Measurements from ENCODE around the gene SNCAIP. TPM values are rescaled to one million over a fixed set of nuclear protein-coding genes. Genes with fewer than 3 reads are reported as not detected.
"Not testable (repeated sequence)": the region's sequence is repeated elsewhere in the genome, so short reads cannot be mapped to it uniquely, and the experiment has no call there.

Gene SNCAIP
- total RNA-seq, 1 donor from 2014 or later, result 8.1 TPM

DNA sequence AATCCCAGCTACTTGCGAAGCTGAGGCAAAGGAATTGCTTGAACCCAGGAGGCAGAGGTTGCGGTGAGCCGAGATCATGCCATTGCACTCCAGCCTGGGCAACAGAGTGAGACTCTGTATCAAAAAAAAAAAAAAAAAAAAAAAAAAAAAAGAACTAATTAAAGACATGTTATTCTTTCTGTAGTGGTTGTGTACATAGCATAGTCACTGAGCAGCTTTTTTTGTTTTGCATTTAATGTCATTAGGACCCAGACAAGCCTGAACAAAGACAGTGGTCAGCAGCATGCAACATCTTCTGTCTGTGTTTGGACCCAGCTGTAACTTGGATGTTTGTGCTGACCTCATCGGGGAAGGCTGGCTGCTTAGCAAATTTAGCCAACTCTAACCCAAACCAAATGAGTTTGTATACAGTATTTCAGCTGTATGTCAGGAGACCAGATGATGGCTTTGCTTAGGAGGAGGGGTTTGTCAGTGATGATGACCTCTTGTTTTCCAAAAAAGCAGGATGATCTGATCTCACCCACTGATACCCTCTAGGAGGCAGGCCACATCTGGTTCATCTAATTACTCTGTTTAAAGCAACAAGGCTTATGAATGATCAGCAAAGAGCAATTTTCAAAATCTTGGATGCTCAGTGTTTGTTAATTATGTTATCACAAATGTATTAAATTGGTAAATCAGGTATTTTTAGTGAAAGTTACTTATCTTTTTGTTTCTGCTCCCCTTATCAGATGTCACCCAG, 39.5 kb downstream of the SNCAIP start:
- no peak for ATAC-seq
- DNase-seq (ENCODE audit: low spot score), result no peak

DNA sequence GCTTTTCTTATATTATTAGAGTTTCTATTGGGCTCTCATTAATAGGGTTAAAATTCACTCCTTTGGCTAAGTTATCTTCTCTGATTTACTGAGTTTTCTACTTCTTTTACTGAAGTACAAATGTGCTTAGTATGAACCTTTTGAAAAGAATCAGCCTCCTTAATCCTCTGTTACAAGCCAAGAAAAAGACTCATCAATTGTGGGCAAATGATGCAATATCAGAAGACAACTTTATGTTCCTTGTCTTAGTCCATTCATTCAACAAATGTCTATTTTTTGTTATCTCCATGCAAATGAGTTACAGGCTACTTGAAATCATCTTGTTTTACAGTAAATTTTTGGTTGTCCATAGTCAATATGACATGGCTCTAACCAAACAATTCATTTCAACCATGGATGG, 40.3 kb downstream of the SNCAIP start:
- DNase-seq (ENCODE audit: low spot score), result no peak
- intact Hi-C loops (cut with DNase I), result no loop called here
- ATAC-seq, result peak; percentile 70

More for the DNA sequence above, 39.5 kb downstream of the SNCAIP start:
- intact Hi-C loops (cut with DNase I), result no loop called here

GRCh38 chr5:122353361-122353760, 41.3 kb downstream of the SNCAIP start:
- ATAC-seq; DNase-seq (ENCODE audit: low spot score); intact Hi-C loops (cut with DNase I): not testable (repeated sequence)

DNA sequence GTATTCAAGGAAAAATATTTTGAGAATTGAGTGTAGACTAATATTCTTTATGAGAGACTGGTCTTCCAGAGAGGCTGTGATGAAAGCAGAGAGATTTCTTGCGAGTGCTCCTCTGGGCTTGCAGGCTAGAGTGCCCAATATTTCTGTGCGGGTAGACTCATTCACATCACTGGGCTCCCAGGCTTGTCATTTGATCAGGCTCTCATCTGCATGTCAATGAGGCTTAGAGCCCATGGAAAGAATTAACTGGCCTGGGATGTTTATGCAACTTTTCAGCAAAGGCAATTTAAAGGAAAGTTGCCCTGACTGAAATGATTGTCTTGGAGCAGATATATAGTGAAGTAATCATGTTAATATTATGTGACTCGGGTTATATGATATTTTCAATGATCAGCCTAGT, 42.3 kb downstream of the SNCAIP start:
- ATAC-seq (no peak), DNase-seq (ENCODE audit: low spot score) (no peak)
- intact Hi-C loops (cut with DNase I), result no loop called here

GRCh38 chr5:122355324-122355723, 43.3 kb downstream of the SNCAIP start:
- ATAC-seq (no peak), DNase-seq (ENCODE audit: low spot score) (no peak)
- intact Hi-C loops (cut with DNase I), result no loop called here

DNA sequence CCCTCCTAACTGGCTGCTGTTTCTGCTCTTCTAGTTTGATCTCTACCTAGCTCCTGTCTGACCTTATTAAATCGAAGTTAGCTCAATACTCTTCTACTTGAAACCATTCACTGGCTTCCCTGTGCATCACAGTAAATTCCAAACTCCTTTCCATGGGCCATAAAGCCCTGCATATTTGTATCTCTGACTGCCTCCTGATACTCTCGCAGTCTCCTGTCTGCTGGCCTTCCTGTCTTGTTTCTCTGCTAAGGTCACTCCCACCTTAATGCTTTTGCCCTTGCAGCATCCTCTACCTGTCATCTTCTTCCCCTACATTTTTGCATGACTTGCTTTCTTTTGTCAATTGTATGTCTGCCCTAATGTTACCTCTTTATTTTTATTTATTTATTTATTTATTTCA, 44.8 kb downstream of the SNCAIP start:
- ATAC-seq (no peak), DNase-seq (ENCODE audit: low spot score) (no peak)
- intact Hi-C loops (cut with DNase I), result no loop called here

DNA sequence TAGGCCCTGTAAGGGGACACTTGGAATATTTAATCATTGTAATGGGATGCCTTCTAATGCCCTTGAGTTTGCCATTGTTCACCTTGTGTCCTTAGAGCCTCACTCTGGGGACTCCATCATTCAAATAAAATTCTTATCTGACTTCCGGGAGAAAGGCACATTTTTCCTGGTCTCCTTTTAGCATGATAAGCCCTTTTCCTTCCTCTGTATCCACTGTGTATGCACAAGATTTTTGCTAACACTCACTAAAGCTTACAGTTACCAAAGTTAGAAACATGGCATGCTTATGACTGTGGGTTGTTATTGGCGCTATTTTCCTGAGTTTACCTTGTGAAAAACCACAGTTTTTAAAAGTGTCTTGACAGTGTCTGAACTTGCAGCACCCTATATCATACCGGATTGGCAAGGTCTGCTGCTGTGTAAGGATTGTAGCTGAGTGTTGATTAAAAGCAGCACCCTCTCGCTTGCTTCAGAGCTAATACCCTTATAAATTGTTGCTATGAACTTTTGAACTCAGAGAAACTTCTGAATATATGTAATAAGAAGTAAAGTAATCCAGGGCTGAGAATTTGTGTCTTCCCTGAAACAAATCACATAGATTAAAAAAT, 46.4 kb downstream of the SNCAIP start:
- intact Hi-C loops (cut with DNase I), result no loop called here
- no peak for ATAC-seq
- DNase-seq (ENCODE audit: low spot score), result no peak

- DNase-seq (ENCODE audit: low spot score) (no peak), ATAC-seq (no peak)
- intact Hi-C loops (cut with DNase I), result no loop called here
Measured at GRCh38 chr5:122362361-122362760, 50.3 kb downstream of the SNCAIP start.

GRCh38 chr5:122363623-122364022, 51.6 kb downstream of the SNCAIP start:
- intact Hi-C loops (cut with DNase I), result no loop called here
- no peak for ATAC-seq
- DNase-seq (ENCODE audit: low spot score), result no peak

GRCh38 chr5:122366501-122366900, 54.5 kb downstream of the SNCAIP start:
- ATAC-seq (no peak), DNase-seq (ENCODE audit: low spot score) (no peak)
- intact Hi-C loops (cut with DNase I), result no loop called here

DNA sequence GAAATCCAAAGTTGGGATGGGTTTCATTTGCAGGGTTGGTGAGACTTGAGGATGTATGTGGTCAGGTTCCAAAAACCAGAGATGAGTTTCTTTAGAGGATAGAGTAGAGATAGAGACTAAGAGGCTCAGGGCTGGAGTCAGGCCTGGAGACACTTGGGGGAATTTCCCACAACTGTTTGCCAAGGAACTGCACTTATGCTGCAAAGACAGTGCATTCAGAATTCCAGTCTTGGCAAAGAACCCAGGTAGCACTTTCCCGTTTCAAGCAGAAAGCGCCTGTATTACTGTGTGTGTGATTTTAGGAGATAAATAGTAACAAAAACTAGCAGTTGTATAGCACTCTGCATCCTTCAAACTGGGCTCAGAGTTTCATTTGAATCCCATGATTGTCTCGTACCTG, 55.4 kb downstream of the SNCAIP start:
- ATAC-seq (no peak), DNase-seq (ENCODE audit: low spot score) (no peak)
- intact Hi-C loops (cut with DNase I), result no loop called here

- no peak for ATAC-seq
- intact Hi-C loops (cut with DNase I), result no loop called here
- no peak for DNase-seq (ENCODE audit: low spot score)
Measured at GRCh38 chr5:122368510-122369251, 56.6 kb downstream of the SNCAIP start.

DNA sequence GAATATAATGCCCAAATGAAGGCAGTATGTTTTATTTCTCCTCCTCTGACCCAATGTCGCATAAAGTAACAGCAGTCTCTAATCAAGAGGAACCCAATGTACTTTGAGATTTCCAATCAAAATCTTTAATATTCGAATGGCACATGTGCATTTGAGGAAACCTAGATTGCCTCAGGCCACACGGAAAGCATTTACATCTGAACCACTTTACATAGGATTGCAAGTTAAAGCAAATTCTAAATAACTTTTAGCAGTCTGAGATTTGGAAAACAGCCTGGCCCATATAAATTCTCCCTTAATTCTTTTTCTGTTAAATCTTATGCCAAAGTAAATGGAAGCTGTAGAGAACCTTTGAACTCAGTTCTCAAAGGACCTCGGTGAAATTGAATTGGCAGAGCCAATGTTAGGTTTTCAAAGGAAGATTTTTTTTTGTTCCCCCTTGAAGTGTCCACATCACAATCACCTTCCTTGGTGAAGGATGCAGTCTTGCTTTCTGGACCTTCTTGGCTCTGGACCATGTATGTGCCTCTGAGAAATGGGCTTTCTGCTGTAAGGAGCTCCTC, 57.3 kb downstream of the SNCAIP start:
- ATAC-seq (no peak), DNase-seq (ENCODE audit: low spot score) (no peak)
- intact Hi-C loops (cut with DNase I), result no loop called here

DNA sequence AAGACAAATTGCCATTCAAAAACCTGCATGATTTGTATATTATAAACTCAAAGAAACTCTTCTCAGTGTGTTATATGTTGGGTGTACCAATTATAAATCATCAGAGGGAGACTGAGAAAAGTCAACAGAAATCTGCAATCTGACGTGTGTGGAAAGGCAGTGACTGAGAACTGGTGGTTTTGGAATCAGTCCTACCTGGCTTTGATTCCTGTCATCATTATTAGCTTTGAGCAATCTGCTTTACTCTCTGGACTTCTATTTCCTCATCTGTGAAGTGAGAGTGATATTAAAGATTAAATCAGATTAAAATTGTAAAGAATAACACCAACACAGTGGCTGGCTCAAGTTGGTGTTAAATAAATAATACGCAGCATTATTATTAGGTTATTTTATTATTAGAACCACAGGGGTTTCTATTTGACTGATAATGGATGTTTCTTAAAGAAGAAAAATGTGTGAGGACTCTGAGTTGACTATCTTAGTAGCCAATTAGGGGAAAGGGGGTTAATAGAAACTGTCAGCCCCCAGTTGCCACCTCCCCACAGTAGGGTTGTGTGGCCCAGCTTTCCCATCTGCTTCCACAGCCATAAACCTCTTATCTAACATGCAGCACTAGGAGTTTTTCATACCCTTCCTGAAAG, 59.6 kb downstream of the SNCAIP start:
- DNase-seq (ENCODE audit: low spot score) (no peak), ATAC-seq (peak; percentile 40)
- intact Hi-C loops (cut with DNase I), result no loop called here

- intact Hi-C loops (cut with DNase I), result no loop called here
- DNase-seq (ENCODE audit: low spot score) (no peak), ATAC-seq (no peak)
Measured at GRCh38 chr5:122374110-122374509, 62.1 kb downstream of the SNCAIP start.

DNA sequence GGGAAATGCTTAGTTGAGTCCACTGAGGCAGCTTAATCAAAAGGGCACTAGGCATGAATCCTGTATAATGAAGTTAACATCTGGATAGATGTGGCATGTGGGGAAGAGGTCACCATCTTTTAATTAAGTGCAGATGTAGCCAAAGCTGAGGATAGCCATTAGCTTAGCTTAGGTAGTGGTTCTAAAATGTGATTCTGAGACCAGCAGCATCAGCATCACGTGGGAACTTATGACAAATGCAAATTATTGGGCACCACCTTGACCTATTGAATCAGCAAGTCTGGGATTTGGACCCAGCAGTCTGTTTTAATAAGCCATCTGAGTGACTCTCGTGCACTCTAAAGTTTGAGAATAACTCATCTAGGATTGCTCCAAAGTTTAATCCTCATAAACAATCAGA, 63.8 kb downstream of the SNCAIP start:
- DNase-seq (ENCODE audit: low spot score), result no peak
- intact Hi-C loops (cut with DNase I), result no loop called here
- peak; percentile 15 for ATAC-seq

DNA sequence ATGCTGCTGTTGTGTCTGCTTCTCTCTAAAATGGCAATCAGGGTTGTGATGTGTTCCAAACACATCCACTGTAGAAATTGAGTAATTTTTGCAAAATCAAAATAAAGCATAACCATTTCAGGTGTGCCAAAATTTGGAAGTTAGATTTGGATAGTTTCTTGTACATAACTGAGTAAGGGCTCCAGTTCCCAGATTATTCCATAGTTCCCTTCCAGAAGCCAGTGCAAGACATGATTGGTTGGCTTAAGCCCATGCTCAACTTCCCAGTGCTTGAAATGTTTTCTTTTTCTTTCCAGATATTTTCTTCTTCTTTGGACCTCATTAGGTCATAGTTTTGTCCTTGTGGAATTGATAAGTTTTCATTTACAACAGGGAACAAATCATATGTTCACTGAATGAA, 64.2 kb downstream of the SNCAIP start:
- peak; percentile 26 for ATAC-seq
- no peak for DNase-seq (ENCODE audit: low spot score)
- intact Hi-C loops (cut with DNase I), result no loop called here

GRCh38 chr5:122377026-122377425, 65.0 kb downstream of the SNCAIP start:
- intact Hi-C loops (cut with DNase I), result no loop called here
- ATAC-seq (peak; percentile 85), DNase-seq (ENCODE audit: low spot score) (no peak)

DNA sequence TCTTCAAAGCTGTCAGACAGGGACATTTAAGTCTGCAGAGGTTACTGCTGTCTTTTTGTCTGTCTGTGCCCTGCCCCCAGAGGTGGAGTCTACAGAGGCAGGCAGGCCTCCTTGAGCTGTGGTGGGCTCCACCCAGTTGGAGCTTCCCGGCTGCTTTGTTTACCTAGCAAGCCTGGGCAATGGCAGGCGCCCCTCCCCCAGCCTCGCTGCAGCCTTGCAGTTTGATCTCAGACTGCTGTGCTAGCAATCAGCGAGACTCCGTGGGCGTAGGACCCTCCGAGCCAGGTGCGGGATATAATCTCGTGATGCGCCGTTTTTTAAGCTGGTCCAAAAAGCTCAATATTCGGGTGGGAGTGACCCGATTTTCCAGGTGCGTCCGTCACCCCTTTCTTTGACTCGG, 70.9 kb downstream of the SNCAIP start:
- DNase-seq (ENCODE audit: low spot score); intact Hi-C loops (cut with DNase I): not testable (repeated sequence)

More for the DNA sequence above, 70.9 kb downstream of the SNCAIP start:
- ATAC-seq, result not testable (repeated sequence)

Measured in sciatic nerve (tissue), 2 donors.